Measurements from ENCODE around the gene PTGES. TPM values are rescaled to one million over a fixed set of nuclear protein-coding genes. Genes with fewer than 3 reads are reported as not detected.

PTGES gene
- total and polyA plus RNA-seq, 10 of the 15 experiments (the other 5 are each of a cell fraction or from before 2014, with no cell fraction given), result 0.57 TPM; not detected in 9

- WGBS (ENCODE audit: insufficient coverage, insufficient replicate concordance, low lambda C conversion rate, missing lambda C conversion rate), result 47% methylated on average over 8 of the region's 8 CpGs
- H3K79me2 ChIP-seq (ENCODE audit: control insufficient read depth, insufficient read depth, low read length), result no peaks in the 10 kb centered on the region
- ChIA-PET SMC1A (ENCODE audit: uncharacterized antibody, unreplicated experiment) (no interaction called here), POLR2A (no interaction called here), RAD21 (ENCODE audit: unreplicated experiment) (no interaction called here), CTCF (no interaction called here)
- H3K4me1 ChIP-seq (ENCODE audit: control insufficient read depth, insufficient read depth, low read length), result no peaks in the 10 kb centered on the region
- H2AFZ ChIP-seq (ENCODE audit: control insufficient read depth, low read depth, low read length), result no peak overlapping the region
- H3K27ac ChIP-seq (ENCODE audit: control insufficient read depth, insufficient read depth), result no peak overlapping the region
- H3K9ac ChIP-seq (ENCODE audit: control insufficient read depth, insufficient read depth, low read length), result no peak overlapping the region
- FAIRE-seq, result no peak
- intact Hi-C loops (cut with micrococcal nuclease; ENCODE audit: unreplicated experiment), result no loop called here
- H3K36me3 ChIP-seq (ENCODE audit: control insufficient read depth in 2 of 2, insufficient read depth in 2 of 2, low read length in 1 of 2), result no peaks in the 10 kb centered on the region
- BruUV-seq (replicated peaks), result no TSS peak
- H3K4me3 ChIP-seq, result no peak overlapping the region
- in situ Hi-C loops (cut with MboI), result no loop called here
- H3K27me3 ChIP-seq (replicated peaks in 1 of 2; ENCODE audit: control insufficient read depth in 2 of 2, insufficient read depth in 2 of 2, low read length in 1 of 2), result peaks cover 0 to 2% of the 10 kb centered on the region in 2 experiments; a peak in 1 of 4 replicates
- no peak for DNase-seq (ENCODE audit: low read depth, low spot score)
- no peak for TF ChIP-seq NR2C1 (IDR thresholded peaks at IDR 0.05)
- TF ChIP-seq IKZF2 (IDR thresholded peaks at IDR 0.05), result no peak
- no peak for TF ChIP-seq ATF3 (IDR thresholded peaks at IDR 0.05; ENCODE audit: borderline replicate concordance, extremely low read depth, low read depth, low read length)
- TF ChIP-seq EGR1 (IDR thresholded peaks at IDR 0.05; ENCODE audit: borderline replicate concordance in 1 of 2, low read depth in 2 of 2, low read length in 2 of 2), result no peak
- ATAC-seq, result no peak
- no peak overlapping the region for H3K4me2 ChIP-seq (ENCODE audit: control insufficient read depth, insufficient read depth)
- H3K9me3 ChIP-seq (replicated peaks; ENCODE audit: control insufficient read depth, insufficient read depth, low read length), result no peaks in the 10 kb centered on the region
- H4K20me1 ChIP-seq (ENCODE audit: control insufficient read depth, insufficient read depth), result no peaks in the 10 kb centered on the region
Measured at GRCh38 chr9:129794549-129794948, 41.7 kb upstream of the PTGES start.

- no peaks in the 10 kb centered on the region for H3K4me1 ChIP-seq (ENCODE audit: control insufficient read depth, insufficient read depth, low read length)
- H4K20me1 ChIP-seq (ENCODE audit: control insufficient read depth, insufficient read depth), result no peaks in the 10 kb centered on the region
- in situ Hi-C loops (cut with MboI) (no loop called here), intact Hi-C loops (cut with micrococcal nuclease; ENCODE audit: unreplicated experiment) (no loop called here)
- H3K27ac ChIP-seq (ENCODE audit: control insufficient read depth, insufficient read depth), result no peak overlapping the region
- H3K36me3 ChIP-seq (ENCODE audit: control insufficient read depth in 2 of 2, insufficient read depth in 2 of 2, low read length in 1 of 2), result no peaks in the 10 kb centered on the region
- H3K4me3 ChIP-seq, result no peak overlapping the region
- H3K4me2 ChIP-seq (ENCODE audit: control insufficient read depth, insufficient read depth), result no peak overlapping the region
- ChIA-PET SMC1A (ENCODE audit: uncharacterized antibody, unreplicated experiment) (interaction anchor here (2.7 kb wide), 1 partner anchor 48 kb away, joined by 8 read pairs; no protein-coding TSS in a partner anchor), RAD21 (ENCODE audit: unreplicated experiment) (interaction anchor here (1.1 kb wide), 1 partner anchor 49 kb away, joined by 4 read pairs; no protein-coding TSS in a partner anchor), CTCF (interaction anchor here (0.6 to 3.3 kb wide), 3 partner anchors 49 to 60 kb away, joined by 3 to 23 read pairs (median 9); no protein-coding TSS in a partner anchor), POLR2A (interaction anchor here (0.7 kb wide), 1 partner anchor 162 kb away, joined by 3 read pairs; no protein-coding TSS in a partner anchor)
- FAIRE-seq, result no peak
- no TSS peak for BruUV-seq (replicated peaks)
- H2AFZ ChIP-seq (ENCODE audit: control insufficient read depth, low read depth, low read length), result no peak overlapping the region
- WGBS (ENCODE audit: insufficient coverage, insufficient replicate concordance, low lambda C conversion rate, missing lambda C conversion rate), result 38% methylated on average over 10 of the region's 10 CpGs
- H3K9me3 ChIP-seq (replicated peaks; ENCODE audit: control insufficient read depth, insufficient read depth, low read length), result no peaks in the 10 kb centered on the region; the same call in 2 of the 3 replicates
- no peaks in the 10 kb centered on the region for H3K27me3 ChIP-seq (replicated peaks in 1 of 2; ENCODE audit: control insufficient read depth in 2 of 2, insufficient read depth in 2 of 2, low read length in 1 of 2)
- ATAC-seq, result no peak
- no peak for DNase-seq (ENCODE audit: low read depth, low spot score)
- no peaks in the 10 kb centered on the region for H3K79me2 ChIP-seq (ENCODE audit: control insufficient read depth, insufficient read depth, low read length)
- H3K9ac ChIP-seq (ENCODE audit: control insufficient read depth, insufficient read depth, low read length), result no peak overlapping the region
- TF ChIP-seq IRF3 (IDR thresholded peaks at IDR 0.05) (no peak), ZBED1 (IDR thresholded peaks at IDR 0.05; ENCODE audit: borderline replicate concordance) (no peak), GATAD2B (conservative IDR thresholded peaks at IDR 0.05; ENCODE audit: low read depth) (no peak), SUPT20H (IDR thresholded peaks at IDR 0.05; ENCODE audit: borderline replicate concordance, control insufficient read depth, low read depth, low read length) (no peak), YY1 (IDR thresholded peaks at IDR 0.05; ENCODE audit: low read depth, low read length) (no peak), MEF2B (IDR thresholded peaks at IDR 0.05; ENCODE audit: partially characterized antibody, poor library complexity, severe bottlenecking) (no peak), SRF (IDR thresholded peaks at IDR 0.05; ENCODE audit: low read depth in 2 of 2, low read length in 2 of 2) (no peak), HDAC2 (IDR thresholded peaks at IDR 0.05) (no peak), ETV6 (conservative IDR thresholded peaks at IDR 0.05 in 1 of 2, IDR thresholded peaks at IDR 0.05 in 1 of 2; ENCODE audit: borderline replicate concordance in 1 of 2, low read depth in 1 of 2) (no peak), ZSCAN29 (IDR thresholded peaks at IDR 0.05) (no peak), NFYA (IDR thresholded peaks at IDR 0.05; ENCODE audit: borderline replicate concordance, low read depth, low read length) (no peak), CBX5 (IDR thresholded peaks at IDR 0.05; ENCODE audit: low read depth) (no peak), NR2F1 (conservative IDR thresholded peaks at IDR 0.05) (no peak), TCF12 (IDR thresholded peaks at IDR 0.05; ENCODE audit: low read depth, low read length) (no peak), LARP7 (IDR thresholded peaks at IDR 0.05) (no peak)
Measured at GRCh38 chr9:129786481-129786880, 33.6 kb upstream of the PTGES start.

Data from GM12878 (cell line).